Ovary (tissue), 3 donors: Measurements from ENCODE around the gene OR6N2.

ENCODE experiments used
- EP300 ChIP-seq: sonication (generic); formaldehyde crosslinking; IDR thresholded peaks from one replicate; pipeline ENCODE4 v1.6.1; 2017; ENCODE audit warnings: antibody characterized with exemption
- POLR2A ChIP-seq: fragments of 450-650 bp; IDR thresholded peaks from one replicate; pipeline ENCODE4 v1.6.1; 2017; ENCODE audit warnings: antibody characterized with exemption, mild to moderate bottlenecking, moderate library complexity
- TF ChIP-seq, protein P1 (sequence below), 3 donors: fragments of 450-650 bp in 2 of 3; fragments of 200-600 bp in 1 of 3; IDR thresholded peaks; one replicate each; pipeline versions ENCODE4 v1.5.1 to v1.8.0; 2016 to 2022; ENCODE audit warnings: antibody characterized with exemption in 3 of 3, mild to moderate bottlenecking in 1 of 3
- donor health status: DM: no; HTN: no; CAD: no.

DNA sequence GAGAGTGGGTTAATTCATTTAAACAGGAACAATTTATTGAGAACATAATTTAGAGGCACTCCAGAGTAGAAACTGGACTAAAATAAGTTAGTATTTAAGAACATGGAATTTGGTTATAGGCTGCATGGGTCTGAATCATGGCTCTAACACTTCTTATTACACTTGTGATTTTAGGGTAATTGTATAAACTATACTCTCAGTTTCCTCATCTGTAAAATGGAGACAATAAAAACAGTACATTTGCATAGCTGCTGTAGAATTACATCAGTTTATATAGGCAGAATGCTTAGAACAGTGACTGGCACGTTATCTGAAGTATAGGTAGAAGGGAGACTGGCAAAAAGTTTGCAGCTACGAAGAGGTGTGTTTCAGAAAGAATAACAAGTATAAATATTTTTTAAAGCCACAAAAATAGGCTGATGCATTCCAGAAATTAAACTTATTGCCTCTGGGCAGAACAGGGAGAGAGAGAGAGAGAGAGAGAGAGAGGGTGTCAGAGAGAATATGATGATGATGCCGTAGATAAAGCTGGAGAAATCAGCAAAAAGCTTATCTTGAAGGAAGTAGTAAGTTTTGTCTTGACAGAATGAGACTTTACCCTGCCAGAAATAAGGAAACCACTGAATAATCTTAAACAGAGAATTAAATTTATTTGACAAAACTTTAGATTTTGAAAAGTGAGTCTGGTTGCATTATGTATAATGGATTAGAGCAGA is 52.3 kb downstream of the OR6N2 start:
- TF ChIP-seq, protein P1, sequence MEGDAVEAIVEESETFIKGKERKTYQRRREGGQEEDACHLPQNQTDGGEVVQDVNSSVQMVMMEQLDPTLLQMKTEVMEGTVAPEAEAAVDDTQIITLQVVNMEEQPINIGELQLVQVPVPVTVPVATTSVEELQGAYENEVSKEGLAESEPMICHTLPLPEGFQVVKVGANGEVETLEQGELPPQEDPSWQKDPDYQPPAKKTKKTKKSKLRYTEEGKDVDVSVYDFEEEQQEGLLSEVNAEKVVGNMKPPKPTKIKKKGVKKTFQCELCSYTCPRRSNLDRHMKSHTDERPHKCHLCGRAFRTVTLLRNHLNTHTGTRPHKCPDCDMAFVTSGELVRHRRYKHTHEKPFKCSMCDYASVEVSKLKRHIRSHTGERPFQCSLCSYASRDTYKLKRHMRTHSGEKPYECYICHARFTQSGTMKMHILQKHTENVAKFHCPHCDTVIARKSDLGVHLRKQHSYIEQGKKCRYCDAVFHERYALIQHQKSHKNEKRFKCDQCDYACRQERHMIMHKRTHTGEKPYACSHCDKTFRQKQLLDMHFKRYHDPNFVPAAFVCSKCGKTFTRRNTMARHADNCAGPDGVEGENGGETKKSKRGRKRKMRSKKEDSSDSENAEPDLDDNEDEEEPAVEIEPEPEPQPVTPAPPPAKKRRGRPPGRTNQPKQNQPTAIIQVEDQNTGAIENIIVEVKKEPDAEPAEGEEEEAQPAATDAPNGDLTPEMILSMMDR (IDR thresholded peaks at IDR 0.05): no peak
- TF ChIP-seq POLR2A: no peak
- TF ChIP-seq EP300: no peak
